ENCODE results near the gene THOP1.

Gene THOP1

DNA sequence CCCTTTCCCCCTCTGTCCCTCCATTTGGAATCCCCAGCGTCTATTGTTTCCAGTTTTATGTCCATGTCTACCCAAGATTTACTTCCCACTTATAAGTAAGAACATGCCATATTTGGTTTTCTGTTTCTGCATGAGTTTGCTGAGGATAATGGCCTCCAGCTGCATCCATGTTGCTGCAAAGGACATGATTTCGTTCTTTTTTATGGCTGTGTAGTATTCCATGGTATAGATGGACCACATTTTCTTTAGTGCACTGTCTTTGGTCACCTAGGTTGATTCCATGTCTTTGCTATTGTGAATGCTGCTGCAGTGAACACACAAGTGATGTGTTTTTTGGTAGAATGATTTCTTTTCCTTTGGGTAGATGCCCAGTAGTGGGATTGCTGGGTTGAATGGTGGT lies 59.8 kb downstream of the THOP1 start:
- TF ChIP-seq CTCF (conservative IDR thresholded peaks at IDR 0.05; ENCODE audit: control insufficient read depth, insufficient read depth, low read depth, low read length), result no peak

GRCh38 chr19:2846180-2846894 lies 61.0 kb downstream of the THOP1 start:
- no peak for TF ChIP-seq CTCF (conservative IDR thresholded peaks at IDR 0.05; ENCODE audit: control insufficient read depth, insufficient read depth, low read depth, low read length)
- no peak overlapping the region for H3K4me3 ChIP-seq (ENCODE audit: control insufficient read depth, low read depth, low read length)
- no peak for DNase-seq (ENCODE audit: low read depth)

More for the DNA sequence above, 59.8 kb downstream of the THOP1 start:
- DNase-seq (ENCODE audit: low read depth), result no peak
- no peak overlapping the region for H3K4me3 ChIP-seq (ENCODE audit: control insufficient read depth, low read depth, low read length)

DNA sequence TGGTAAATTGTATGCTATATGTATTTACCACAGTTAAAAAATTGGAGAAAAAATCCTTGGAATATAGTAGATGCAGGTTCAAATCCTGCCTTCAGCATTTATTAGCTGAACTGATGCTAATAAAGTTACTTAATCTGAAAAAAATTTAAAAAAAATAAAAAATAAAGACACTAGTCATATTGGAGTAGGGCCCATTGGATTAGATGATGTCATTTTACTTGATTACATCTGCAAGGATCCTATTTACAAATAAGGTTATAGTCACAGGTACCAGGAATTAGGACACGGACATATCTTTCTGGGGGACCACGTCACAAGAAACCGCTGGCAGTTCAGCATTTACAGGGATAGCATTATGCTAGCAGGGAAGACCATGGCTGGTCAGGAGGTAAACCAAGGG lies 62.2 kb downstream of the THOP1 start:
- no peak for TF ChIP-seq CTCF (conservative IDR thresholded peaks at IDR 0.05; ENCODE audit: control insufficient read depth, insufficient read depth, low read depth, low read length)
- DNase-seq (ENCODE audit: low read depth), result no peak
- no peak overlapping the region for H3K4me3 ChIP-seq (ENCODE audit: control insufficient read depth, low read depth, low read length)

- TF ChIP-seq CTCF (conservative IDR thresholded peaks at IDR 0.05; ENCODE audit: control insufficient read depth, insufficient read depth, low read depth, low read length), result no peak
- DNase-seq (ENCODE audit: low read depth), result no peak
- H3K4me3 ChIP-seq (ENCODE audit: control insufficient read depth, low read depth, low read length), result no peak overlapping the region
These were observed 63.3 kb downstream of the THOP1 start for GRCh38 chr19:2848616-2849015.

GRCh38 chr19:2850256-2850925 lies 65.1 kb downstream of the THOP1 start:
- H3K4me3 ChIP-seq (ENCODE audit: control insufficient read depth, low read depth, low read length), result no peak overlapping the region
- TF ChIP-seq CTCF (conservative IDR thresholded peaks at IDR 0.05; ENCODE audit: control insufficient read depth, insufficient read depth, low read depth, low read length), result no peak
- DNase-seq (ENCODE audit: low read depth), result no peak

DNA sequence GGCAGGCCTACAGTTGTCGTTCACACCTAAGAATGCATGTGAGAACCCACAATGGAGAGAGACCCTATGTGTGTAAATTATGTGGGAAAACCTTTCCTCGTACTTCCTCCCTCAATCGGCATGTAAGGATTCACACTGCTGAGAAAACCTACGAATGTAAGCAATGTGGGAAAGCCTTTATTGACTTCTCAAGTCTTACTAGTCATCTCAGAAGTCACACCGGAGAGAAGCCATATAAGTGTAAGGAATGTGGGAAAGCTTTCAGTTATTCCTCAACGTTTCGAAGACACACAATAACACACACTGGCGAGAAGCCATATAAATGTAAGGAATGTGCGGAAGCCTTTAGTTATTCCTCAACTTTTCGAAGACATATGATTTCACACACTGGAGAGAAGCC lies 67.3 kb downstream of the THOP1 start:
- DNase-seq (ENCODE audit: low read depth), result no peak
- H3K4me3 ChIP-seq (ENCODE audit: control insufficient read depth, low read depth, low read length), result no peak overlapping the region
- TF ChIP-seq CTCF (conservative IDR thresholded peaks at IDR 0.05; ENCODE audit: control insufficient read depth, insufficient read depth, low read depth, low read length), result no peak

All from fibroblast of mammary gland (primary cell).